HepG2 (cell line): Measurements from ENCODE around the gene OR6S1. TPM values are rescaled to one million over a fixed set of nuclear protein-coding genes. Genes with fewer than 3 reads are reported as not detected.

Source experiments
- BCL3 ChIP-seq: sonication (generic); formaldehyde crosslinking; IDR thresholded peaks from 2 replicates; pipeline ENCODE4 v1.5.1; 2020; ENCODE audit warnings: mild to moderate bottlenecking, missing genetic modification reagents, moderate library complexity
- DNMT1 ChIP-seq: sonication (generic); formaldehyde crosslinking; IDR thresholded peaks from 2 replicates; pipeline ENCODE4 v1.5.1; 2020; ENCODE audit warnings: mild to moderate bottlenecking, missing genetic modification reagents
- FOXP4 ChIP-seq: sonication (generic); formaldehyde crosslinking; IDR thresholded peaks from 2 replicates; pipeline ENCODE4 v1.4.0; 2020; ENCODE audit warnings: missing genetic modification reagents
- FUBP1 ChIP-seq: sonication (generic); formaldehyde crosslinking; IDR thresholded peaks from 2 replicates; pipeline ENCODE4 v1.5.1; 2020; ENCODE audit warnings: missing genetic modification reagents, mild to moderate bottlenecking, borderline replicate concordance
- LCORL ChIP-seq, 2 experiments: fragments of 450-650 bp in 1 of 2; sonication (generic) in 1 of 2; formaldehyde crosslinking in 1 of 2; IDR thresholded peaks; 2 replicates each; pipeline versions ENCODE4 v1.5.0 to v1.6.1; 2017 to 2020; ENCODE audit warnings: antibody characterized with exemption in 1 of 2, missing genetic modification reagents in 1 of 2
- MBNL3 ChIP-seq: fragments of 250-450 bp; sonication (Bioruptor Pico); conservative IDR thresholded peaks from 2 replicates; pipeline ENCODE4 v1.8.0; 2022; ENCODE audit warnings: mild to moderate bottlenecking, inconsistent platforms
- RARA ChIP-seq: IDR thresholded peaks from 2 replicates; pipeline ENCODE4 v1.6.1; 2016; ENCODE audit warnings: missing genetic modification reagents, missing compliant biosample characterization
- RBM39 ChIP-seq: fragments of 200-400 bp; formaldehyde crosslinking; IDR thresholded peaks from one replicate; pipeline ENCODE4 v1.6.1; 2018; ENCODE audit warnings: antibody characterized with exemption, mild to moderate bottlenecking, low read depth, low read length; ENCODE audit not compliant: poor library complexity, severe bottlenecking
- SKI ChIP-seq: fragments of 450-650 bp; IDR thresholded peaks from one replicate; pipeline ENCODE4 v1.6.1; 2018; ENCODE audit warnings: mild to moderate bottlenecking; ENCODE audit not compliant: partially characterized antibody
- SMAD1 ChIP-seq: sonication (generic); formaldehyde crosslinking; IDR thresholded peaks from 2 replicates; pipeline ENCODE4 v1.4.0; 2020; ENCODE audit warnings: missing genetic modification reagents, low read depth, mild to moderate bottlenecking, borderline replicate concordance
- SP5 ChIP-seq: IDR thresholded peaks from 2 replicates; pipeline ENCODE4 v1.6.1; 2016; ENCODE audit warnings: low read depth, borderline replicate concordance
- STAT5B ChIP-seq: sonication (generic); formaldehyde crosslinking; IDR thresholded peaks from 2 replicates; pipeline ENCODE4 v1.4.0; 2020; ENCODE audit warnings: missing genetic modification reagents
- ZEB1 ChIP-seq: IDR thresholded peaks from 2 replicates; pipeline ENCODE4 v1.6.1; 2012; ENCODE audit warnings: mild to moderate bottlenecking, low read depth, inconsistent platforms; ENCODE audit not compliant: insufficient replicate concordance
- ZFY ChIP-seq: sonication (generic); formaldehyde crosslinking; IDR thresholded peaks from 2 replicates; pipeline ENCODE4 v1.4.0; 2020; ENCODE audit warnings: missing genetic modification reagents
- ZKSCAN5 ChIP-seq: sonication (generic); formaldehyde crosslinking; IDR thresholded peaks from 2 replicates; pipeline ENCODE4 v1.5.1; 2020; ENCODE audit warnings: mild to moderate bottlenecking, missing genetic modification reagents
- ZNF329 ChIP-seq: sonication (generic); formaldehyde crosslinking; IDR thresholded peaks from 2 replicates; pipeline ENCODE4 v1.9.0; 2021; ENCODE audit warnings: low read depth, mild to moderate bottlenecking, missing genetic modification reagents
- ZNF609 ChIP-seq: sonication (generic); formaldehyde crosslinking; IDR thresholded peaks from 2 replicates; pipeline ENCODE4 v1.4.0; 2020; ENCODE audit warnings: mild to moderate bottlenecking, missing genetic modification reagents, borderline replicate concordance
- ZNF652 ChIP-seq: IDR thresholded peaks from 2 replicates; pipeline ENCODE4 v1.6.1; 2016; ENCODE audit warnings: low read depth, borderline replicate concordance
- ZNF768 ChIP-seq: sonication (generic); formaldehyde crosslinking; IDR thresholded peaks from 2 replicates; pipeline ENCODE4 v1.4.0; 2020; ENCODE audit warnings: missing genetic modification reagents
- ZNF792 ChIP-seq: IDR thresholded peaks from 2 replicates; pipeline ENCODE4 v1.6.1; 2016
- polyA plus RNA-seq, 8 experiments: library from polyadenylated mRNA; depleted of rRNA in 3 of 8; stranded (reverse) in 7 of 8; unstranded in 1 of 8; fragments of >200 nt; fragmentation: Illumina TruSeq in 4 of 8; extraction: Trizol in 4 of 8; gene quantifications; 2 replicates each; pipeline versions ENCODE4 v1.2.1 to v1.2.3, GENCODE V29; 2011 to 2016; ENCODE audit warnings: low read depth in 4 of 8, missing spikeins in 1 of 8, mixed read lengths in 1 of 8; ENCODE audit not compliant: insufficient read depth in 1 of 8
- total RNA-seq, 5 experiments: library from RNA; depleted of rRNA; stranded (reverse); fragments of >200 nt; fragmentation: Illumina TruSeq; extraction: Trizol; gene quantifications; 2 replicates each; pipeline ENCODE4 v1.2.3, GENCODE V29; 2016; ENCODE audit warnings: low read depth in 1 of 5

The OR6S1 gene
- total and polyA plus RNA-seq, 2 of the 13 experiments (the other 11 are each of a cell fraction or from before 2014, with no cell fraction given) = 0.09 TPM; not detected in 1

- peak; percentile 95 for TF ChIP-seq FOXP4 (CRISPR knock-in tag)
- TF ChIP-seq ZNF609 = peak; percentile 40; the same call in 1 of the 2 replicates
- peak; percentile 74 for TF ChIP-seq SKI
- no peak for TF ChIP-seq ZNF329 (CRISPR knock-in tag)
- TF ChIP-seq SMAD1 (CRISPR knock-in tag) = no peak
- TF ChIP-seq LCORL (IDR thresholded peaks at IDR 0.05) = no peak
- peak; percentile 71 for TF ChIP-seq LCORL (CRISPR knock-in tag; IDR thresholded peaks at IDR 0.05)
- no peak for TF ChIP-seq ZKSCAN5 (CRISPR knock-in tag)
- no peak for TF ChIP-seq STAT5B (CRISPR knock-in tag)
- TF ChIP-seq RBM39 = no peak
- TF ChIP-seq RARA (CRISPR knock-in tag) = peak; percentile 98
- no peak for TF ChIP-seq ZNF768 (CRISPR knock-in tag)
- no peak; the same call in 1 of the 2 replicates for TF ChIP-seq ZFY (CRISPR knock-in tag)
- TF ChIP-seq ZNF652 (CRISPR knock-in tag) = peak; percentile 60; the same call in 1 of the 2 replicates
- TF ChIP-seq ZNF792 (CRISPR knock-in tag) = peak; percentile 73; the same call in 1 of the 2 replicates
- TF ChIP-seq DNMT1 (CRISPR knock-in tag) = no peak
- no peak for TF ChIP-seq BCL3
- no peak; the same call in 1 of the 2 replicates for TF ChIP-seq FUBP1 (CRISPR knock-in tag)
- no peak; the same call in 1 of the 2 replicates for TF ChIP-seq SP5
- no peak for TF ChIP-seq MBNL3 (CRISPR knock-in tag)
- no peak for TF ChIP-seq ZEB1
Observed at GRCh38 chr14:20671597-20672283, 30.2 kb upstream of the OR6S1 start (continued).
